Globus pallidus (tissue), 1 donor: Measurements from ENCODE around the gene GRIPAP1.
"Not testable (repeated sequence)": the region's sequence is repeated elsewhere in the genome, so short reads cannot be mapped to it uniquely, and the experiment has no call there.

Source experiments
- DNase-seq: peaks from one replicate; pipeline ENCODE4 v3.0.0-alpha.2; 2015; ENCODE audit warnings: low spot score

GRIPAP1 gene

DNA sequence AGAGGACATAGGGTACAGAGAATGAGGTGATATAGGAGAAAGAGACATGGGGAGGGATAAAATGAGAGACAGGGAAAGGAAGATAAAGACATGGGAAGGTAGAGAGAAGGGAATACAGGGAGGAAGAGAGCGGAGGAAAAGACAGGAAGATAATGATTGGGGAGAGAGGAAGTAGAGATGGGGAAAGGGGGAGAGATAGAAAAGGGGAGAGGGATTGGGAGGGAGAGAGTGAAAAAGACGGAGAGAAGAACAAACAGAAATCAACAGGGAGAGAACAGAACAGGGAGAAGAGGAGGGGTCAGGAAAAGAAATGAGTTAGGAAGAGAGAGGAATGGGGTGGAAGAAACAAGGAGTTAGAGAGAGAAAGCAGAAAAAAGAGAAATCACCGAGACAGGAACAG, 4.6 kb downstream of the GRIPAP1 start:
- DNase-seq: no peak

DNA sequence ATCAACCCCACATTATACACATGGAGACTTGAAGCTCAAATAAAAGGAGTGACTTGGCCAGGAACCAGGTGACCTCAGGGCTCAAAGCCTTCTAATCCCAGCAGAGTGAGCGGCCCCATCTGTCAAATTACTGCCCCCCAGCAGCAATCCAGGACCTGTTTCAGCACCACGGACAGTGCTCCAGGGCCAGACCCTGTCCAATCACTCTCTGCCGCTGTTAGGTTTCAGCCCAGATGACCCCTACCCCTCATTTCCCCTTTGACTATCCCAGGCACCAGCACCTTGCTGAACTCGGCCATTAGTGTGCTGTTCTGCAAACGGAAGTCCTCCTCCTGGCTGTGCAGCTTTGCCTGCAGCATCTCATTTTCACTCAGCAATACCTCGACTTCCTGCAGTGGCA, 5.1 kb downstream of the GRIPAP1 start:
- DNase-seq: no peak

DNA sequence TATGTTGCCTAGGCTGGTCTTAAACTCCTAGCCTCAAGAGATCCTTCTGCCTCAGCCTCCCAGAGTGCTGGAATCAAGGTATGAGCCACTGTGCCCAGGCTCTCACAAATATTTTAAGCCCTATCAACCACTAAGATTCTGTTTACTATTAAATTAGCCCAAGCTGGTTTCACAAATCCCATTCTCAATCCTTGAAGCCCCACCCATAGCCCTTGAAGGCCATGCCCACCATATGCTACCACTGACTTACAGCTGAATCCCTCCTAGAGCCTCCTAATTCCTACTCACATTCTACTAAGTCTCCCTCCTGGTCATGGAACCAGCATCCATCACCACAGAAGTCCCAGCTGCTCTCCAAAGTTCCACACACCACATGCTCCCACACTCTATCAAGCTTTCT, 9.7 kb downstream of the GRIPAP1 start:
- no peak for DNase-seq

DNA sequence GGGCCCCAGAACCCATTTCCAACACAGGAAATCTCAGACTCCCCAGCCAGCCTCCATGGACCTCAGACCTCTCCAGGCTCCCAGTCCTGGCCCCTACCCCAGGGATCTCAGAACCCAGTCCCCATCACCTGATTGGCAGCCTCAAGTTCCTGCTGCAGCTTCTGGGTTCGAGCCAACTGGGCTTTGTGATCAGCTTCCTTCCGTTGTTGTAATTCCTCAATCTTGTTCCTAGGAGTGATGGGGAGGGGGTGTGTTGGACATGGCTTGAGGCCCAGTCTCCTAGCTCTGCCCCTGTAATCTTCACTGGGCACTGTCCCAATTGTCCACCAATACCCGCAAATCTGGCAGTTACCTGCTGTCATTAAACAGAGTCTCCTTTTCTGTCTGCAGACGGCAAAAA, 12.6 kb downstream of the GRIPAP1 start:
- no peak for DNase-seq

DNA sequence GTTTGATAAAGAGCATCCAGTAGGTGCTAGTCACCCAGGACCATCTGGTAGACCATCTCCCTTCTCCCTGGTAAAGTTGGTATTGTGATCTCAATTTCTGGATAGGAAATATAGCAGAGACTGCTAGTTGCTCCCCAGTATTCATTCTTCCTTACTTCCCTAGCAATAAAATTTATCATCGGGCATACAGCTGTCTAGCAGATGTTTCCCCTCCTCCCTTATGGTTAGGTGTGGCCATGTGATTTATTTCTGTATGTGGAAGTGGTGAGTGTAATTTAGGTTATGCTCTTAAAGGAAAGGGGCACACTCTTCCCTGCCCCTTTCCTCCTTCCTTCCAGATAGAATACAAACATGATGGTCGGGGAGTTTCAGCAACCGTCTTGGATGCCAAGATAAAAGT, 18.2 kb downstream of the GRIPAP1 start:
- DNase-seq: no peak

DNA sequence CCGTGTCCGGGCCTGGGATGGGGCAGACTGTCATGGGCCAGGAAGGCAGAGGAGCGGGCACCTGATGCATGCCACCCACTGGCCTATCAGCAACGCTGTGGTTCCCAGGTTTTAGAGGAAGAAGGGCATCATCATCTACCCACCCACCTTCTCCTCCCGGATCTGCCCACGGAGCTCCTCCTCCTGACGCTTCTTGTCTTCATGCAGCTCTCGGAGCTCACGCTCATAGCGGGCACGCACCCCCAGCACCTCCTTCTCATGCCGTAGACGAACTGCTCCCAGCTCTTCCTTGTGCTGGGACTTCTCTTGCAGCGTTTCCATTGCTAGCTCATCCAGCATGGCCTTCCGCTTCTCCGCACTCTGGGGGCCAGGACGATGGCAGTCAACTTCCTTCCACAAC, 19.0 kb downstream of the GRIPAP1 start:
- no peak for DNase-seq

DNA sequence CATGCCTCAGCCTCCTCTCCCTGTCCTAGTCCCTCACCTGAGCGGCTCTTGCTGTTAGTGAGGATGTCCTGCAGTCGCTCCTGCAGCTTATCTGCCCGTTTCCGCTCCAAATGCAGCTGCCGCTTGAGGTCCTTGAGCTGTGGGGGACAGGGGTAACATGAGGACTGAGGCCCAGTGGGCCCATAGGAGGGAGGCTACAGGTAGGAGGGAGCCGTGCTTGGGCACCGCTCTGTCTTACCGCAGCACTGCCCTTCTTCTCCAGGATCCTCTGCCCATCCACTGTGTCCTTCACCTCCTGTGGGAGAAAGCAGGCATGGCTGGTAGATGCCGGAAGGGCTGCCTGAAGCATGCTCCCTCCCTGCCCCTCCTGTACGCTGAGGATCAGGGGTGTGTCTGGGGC, 20.9 kb downstream of the GRIPAP1 start:
- no peak for DNase-seq

DNA sequence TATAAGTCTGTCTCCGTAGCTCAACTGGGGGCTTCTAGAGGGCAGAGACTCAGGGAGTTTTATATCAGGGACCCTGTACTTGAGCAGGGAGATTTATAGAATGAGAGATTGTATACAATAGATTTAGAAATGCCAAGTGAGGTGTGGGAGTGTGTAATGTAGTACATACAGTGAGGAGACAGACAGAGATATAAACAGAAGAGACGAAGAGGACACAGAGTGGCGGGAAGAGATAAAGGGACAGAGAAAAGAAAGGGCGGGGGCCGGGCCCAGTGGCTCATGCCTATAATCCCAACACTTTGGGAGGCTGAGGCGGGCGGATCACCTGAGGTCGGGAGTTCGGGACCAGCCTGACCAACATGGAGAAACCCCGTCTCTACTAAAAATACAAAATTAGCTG, 21.7 kb downstream of the GRIPAP1 start:
- DNase-seq: not testable (repeated sequence)

DNA sequence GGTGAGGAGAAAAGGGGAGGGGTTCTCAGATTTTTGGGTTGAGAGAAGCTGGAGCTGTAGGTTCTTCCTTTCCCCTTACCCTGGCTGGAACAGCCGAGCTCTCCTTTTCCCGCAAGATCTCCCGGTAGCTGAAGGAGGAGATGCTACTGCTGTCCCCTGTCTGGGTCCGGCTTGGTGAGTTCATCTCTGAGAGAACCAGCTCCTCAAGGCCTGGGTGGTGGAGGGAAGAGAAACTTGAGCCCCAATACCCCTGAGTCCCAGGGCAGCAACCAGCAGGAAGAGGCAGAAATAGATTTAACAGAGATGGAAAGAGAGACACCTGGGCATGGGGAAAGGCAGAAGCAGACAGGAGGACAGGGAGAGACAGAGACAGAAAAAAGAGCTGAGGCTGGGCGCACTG, 23.8 kb downstream of the GRIPAP1 start:
- DNase-seq: no peak

DNA sequence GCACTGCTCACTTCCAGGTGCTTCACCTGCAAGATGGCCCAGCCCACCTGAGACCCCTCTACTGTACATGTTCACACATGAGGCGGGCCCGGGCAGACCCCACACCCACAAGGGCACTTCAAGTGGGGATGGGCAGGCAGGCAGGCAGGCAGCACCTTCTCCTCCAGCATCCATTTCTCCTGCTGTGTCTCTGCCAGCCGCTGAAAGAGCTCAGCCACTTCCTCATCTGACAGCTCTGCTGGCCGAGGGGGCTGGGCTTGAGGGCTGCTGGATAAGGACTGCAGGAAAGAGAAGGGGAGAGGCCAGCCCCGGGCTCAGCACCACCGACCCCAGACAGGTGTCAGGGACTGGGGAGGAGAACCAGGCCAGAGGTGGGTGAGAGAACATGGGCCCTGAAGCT, 26.0 kb downstream of the GRIPAP1 start:
- no peak for DNase-seq

DNA sequence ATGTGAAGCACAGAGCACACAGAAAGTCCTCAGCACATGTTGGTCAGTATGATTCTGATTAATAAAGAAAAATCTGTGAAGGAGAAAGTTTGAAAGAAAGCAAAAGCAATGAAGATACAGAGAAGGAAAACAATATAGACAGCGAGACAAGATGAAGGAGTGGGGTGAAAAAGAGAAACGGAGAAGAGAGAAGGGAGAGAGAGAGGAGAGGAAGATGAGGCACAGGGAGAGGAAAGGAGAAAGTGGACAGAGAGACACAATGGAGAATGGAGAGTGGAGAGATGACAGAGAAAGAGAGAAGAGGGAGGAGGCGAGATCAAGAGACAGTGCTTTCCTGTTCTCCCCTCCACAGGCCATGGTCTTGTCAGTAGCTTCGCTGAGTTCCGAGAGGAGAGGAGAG, 26.5 kb downstream of the GRIPAP1 start:
- no peak for DNase-seq

DNA sequence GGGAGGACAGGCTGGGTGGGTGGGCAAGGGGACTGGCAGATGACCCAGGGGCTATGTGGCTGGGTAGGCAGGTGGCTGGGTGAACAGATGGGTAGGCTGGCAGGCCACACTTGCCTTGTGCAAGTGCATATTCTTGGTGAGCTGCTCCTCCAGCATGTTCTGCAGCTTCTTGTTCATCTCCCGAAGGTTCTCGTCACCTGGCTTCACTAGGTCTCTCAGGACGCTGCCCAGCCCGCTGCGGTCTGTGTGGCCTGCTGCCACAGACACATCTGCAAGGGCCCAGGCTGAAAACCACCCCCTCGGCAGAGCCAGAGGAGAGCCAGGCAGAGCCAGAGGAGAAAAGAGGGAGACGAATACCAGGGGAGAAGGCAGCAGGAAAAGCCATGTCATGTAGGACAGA, 27.0 kb downstream of the GRIPAP1 start:
- no peak for DNase-seq

DNA sequence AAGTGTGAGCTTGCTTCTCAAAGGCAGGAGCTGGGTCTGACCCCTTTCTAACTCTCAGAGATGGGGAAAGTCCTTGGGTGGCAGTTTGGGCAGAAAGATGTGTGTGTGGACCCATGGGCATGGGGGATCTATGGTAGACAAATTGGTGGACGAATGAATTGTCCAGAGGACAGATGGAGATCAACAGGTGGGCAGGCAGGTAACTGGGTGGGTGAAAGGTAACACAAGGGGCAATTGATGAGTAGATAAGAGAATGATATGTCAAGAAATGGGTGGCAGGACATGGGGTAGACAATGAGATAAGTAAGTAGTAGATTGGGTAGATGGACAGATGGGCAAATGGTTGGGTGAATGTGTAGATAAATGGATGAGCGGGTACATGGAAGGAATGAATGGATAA, 27.5 kb downstream of the GRIPAP1 start:
- DNase-seq: no peak

DNA sequence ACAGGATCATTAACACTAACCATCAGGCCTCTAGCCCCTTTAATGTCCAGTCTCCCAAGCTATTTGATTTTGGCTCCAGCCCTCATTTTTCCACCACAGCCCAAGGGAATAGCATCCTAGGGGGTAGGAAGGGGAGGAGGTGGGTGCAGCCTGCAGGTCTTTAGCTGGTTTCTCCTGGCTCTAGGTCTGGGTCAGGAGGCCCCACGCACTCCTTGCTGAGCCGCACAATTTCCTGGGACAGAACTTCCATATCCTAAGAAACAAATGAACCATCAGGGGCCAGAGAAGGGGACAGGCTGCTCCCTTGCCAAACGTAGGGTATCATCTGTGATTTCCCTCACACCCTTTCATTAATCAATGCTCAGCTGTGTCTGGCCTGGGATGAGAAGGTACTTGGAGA, 28.0 kb downstream of the GRIPAP1 start:
- no peak for DNase-seq

DNA sequence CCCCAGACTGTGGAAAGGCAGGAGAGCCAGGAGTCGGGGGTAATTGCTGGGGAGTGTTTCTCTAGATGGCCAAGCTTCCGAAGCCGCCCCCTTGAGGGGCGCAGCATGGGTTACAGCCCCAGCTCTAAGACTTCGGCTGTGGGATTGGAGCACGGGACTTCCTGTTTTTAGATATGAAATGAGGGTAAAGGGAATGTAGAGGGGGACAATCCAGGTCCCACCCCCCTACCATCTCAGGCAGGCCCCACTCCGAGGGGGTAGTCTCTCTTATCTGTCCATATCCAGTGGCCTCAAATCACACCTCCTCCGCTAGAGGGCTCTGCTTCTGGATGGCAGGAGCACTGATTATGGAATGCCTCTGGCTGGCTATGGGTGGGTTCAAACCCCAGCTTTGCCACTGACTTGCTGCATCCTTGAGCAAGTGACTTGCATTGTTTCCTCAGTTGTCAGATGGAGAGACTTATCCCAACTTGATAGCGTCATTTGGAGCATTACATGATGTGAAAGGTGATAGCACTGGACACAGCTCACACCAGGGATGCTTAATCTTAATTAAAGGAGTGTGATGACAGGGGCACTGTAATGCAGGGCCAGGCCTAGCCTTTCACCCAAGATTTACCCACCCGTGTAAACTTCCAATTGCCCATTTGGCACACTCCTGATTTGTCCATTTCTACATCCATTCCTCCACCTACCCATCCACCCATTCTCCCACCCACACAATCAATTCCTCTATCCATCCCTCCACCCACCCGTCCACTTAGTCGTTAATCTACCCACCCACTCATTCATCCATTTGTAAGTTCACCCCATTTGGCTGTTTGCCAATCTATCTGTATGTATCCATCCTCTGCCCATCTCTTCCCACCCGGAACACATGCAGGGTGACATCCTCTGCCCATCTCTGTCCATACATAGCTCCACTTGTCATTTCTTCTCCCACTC, 29.6 kb downstream of the GRIPAP1 start:
- no peak for DNase-seq

DNA sequence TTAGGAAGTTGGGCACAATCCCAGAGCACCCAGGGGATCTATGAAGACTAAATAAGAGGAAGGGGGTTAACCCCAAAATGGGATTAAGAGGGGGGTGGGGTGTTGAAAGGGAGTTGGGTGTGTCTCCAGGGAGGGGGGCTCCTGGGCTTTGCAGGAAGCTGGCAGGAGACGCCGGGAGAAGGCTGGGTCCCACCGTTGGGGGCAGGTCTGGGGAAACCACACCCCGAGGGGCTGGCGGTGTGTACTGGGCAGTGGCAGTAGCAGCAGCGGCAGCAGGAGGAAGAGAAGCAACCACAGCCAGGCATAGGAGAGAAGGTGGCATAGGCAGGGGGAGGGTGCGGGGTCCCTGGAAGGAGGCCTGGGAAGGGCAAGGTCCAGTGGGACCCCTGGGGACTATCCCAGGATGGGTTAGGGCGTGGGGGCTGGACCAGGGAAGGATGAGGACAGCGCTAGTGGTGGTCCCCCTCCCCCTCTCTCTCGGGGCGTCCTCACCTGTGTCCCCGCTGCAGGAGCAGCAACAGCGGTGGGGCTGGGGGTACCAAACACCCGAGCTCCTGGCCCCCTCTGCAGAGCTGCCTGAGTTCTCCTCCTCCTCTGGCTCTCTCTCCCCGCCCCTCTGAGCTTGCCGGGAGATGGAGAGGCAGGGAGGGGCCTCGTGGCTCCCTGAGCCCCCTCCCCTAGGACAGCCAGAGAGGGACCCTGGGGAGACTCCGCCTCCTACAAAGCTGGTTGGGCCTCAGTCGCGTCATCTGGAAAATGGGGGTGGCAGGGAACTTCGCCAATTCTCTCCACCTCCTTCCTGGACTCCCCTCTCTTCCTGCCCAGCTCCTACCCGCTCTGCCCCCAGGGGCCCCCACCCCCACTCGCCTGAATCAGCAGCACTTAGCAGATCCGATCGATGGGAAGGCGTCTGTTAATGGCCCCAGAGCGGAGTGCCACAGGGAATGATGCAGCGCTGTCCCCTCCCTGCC, 30.5 kb downstream of the GRIPAP1 start, which contains the start of gene KCND1:
TSS of gene KCND1 (minus strand) at position 596 of the 971 bp plus-strand sequence. CDS start 1,573 bp downstream, outside the sequence.
- no peak for DNase-seq

DNA sequence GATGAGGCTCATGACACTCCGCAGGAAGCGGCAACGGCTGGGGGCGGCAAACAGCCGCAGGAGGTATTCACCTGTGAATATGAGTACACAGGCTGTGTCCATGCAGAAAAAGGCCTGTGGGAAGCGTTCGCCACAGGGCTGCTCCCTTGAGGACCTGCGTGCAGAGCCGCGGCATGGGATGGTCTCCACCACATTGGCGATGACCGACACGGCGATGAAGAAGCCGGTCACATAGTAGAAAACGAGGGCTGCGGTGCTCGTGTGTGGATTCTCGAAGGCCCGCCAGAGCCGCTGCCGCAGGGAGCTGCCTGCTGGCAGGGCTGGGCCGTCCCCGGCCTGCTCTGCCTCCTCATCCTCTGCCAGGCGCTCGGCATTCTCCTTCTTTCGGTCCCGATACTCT, 32.6 kb downstream of the GRIPAP1 start:
- DNase-seq: no peak

DNA sequence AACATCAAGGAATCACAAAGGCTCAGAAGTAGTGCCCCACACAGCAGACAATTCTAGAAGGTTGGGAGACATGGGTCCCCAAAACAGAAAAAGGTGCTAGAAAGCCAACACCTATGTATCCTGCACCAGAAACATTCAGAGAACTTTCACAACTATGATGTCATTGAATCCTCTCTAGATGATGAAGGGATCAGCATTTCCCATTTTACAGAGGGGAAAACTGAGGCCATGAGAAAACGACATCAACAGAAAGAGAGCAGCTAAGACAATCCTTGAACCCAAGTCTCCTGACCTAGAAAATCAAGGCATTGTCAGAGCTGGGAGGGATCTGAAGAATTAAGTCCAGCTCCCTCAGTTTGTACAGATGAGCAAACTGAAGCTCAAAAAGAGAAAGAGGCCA, 33.7 kb downstream of the GRIPAP1 start:
- no peak for DNase-seq

DNA sequence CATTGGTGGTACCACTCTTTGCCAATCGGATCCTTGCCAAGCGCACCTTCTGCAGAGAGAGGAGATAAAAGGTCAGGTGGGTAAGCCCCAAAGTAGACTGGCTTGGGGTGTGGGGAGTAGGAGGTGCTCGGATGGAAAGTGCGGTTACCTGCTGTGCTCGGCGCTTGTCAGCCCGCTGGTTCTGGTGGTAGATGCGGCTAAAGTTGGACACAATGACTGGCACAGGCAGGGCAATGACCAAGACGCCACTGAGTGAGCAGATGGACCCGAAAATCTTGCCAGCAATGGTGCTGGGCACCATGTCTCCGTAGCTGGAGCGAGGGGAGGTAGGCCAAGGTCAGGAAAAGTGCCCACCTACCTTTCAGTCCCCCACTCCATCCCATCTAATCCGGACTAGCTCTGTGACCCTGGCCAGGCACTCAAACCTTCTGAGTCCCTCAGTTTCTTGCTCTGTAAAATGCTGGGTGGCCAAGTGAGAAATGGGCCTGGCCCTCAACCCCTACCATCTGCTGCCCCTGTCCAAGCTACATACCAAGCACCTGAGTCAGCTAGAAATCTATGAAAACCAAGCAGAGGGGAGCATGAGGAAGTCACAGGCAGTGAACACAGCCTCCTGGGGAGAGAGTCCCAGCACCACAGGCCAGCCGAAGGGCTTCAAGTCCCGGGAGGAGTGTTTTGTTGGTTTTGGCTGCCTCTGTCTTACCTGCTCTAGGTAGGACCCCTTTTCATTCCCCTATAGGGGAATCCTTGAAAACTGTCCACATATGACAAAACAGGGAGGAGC, 35.1 kb downstream of the GRIPAP1 start:
- no peak for DNase-seq

DNA sequence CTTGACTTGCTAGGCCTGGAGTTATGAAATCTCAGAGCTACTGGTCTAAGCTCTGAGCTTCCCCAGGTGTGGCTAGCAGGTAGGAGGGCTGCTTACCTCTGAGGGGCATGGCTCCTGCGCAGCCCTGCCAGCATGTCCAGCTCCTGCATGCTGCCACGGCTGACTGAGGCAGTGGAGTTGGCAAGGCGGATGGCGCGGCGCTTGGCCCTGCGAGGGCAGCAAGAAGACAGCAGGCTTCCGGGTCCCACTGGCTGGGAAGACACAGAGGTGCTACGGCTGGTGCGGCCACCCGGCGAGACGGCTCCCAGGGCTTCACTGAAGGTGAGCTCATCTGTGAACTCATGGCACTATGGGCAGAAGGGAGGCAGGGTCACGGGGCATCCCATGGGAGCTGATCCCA, 36.1 kb downstream of the GRIPAP1 start:
- DNase-seq: no peak

DNA sequence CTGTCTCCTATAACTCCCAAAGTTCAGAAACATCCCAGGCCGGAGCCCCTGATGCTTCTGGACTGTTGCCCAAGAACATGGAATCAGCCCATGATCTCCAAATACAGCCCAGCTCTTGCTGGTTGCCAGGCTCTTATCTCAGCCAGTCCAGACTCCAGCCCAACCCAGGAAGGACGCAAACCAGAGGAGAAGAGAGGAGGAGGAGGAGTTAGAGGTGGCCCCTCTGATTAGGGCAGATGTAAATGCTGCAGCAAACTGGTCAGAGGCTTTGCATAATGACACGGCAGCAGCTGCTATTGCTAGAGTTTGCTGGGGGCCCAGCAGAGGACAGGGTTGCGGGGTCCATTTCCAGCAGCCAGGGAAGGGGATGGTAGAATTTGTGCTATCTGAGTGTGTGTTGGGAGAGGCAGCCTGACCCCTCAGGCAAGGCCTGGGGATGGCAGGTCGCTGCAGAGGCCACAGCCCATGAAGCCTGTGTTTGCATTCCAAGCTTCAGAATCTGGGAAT, 40.4 kb downstream of the GRIPAP1 start:
- no peak for DNase-seq

DNA sequence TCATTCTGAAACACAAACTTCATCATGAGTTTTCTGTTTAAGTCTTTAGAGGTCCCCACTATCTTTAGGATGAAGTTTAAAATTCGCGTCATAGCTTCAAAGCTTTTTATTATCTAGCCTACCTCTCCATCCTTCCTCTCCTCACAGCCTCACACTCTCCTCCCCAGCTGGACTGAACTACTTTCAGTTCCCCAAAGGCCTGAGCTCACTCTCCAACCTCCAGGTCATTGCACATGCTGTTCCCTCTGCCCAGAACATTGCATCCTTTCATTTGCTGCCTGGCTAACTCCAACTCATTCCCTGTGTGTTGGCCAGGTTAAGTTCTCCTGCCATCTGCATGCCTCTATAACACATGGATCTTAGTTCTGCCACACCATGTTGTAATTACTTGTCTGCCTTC, 41.8 kb downstream of the GRIPAP1 start:
- DNase-seq: no peak
